GM23338 (cell line): Measurements from ENCODE around the gene ABCD3. TPM values are rescaled to one million over a fixed set of nuclear protein-coding genes. Genes with fewer than 3 reads are reported as not detected.

Source experiments
- ATAC-seq: fragments of 200-7000 bp; cut with Tn5 transposase; 3 replicates; pipeline ENCODE4 v1.9.1; 2020
- DNase-seq: peaks from one replicate; pipeline ENCODE4 v3.0.0-alpha.2; 2015; ENCODE audit warnings: low spot score
- H2AFZ ChIP-seq: fragments of 200-600 bp; sonication (generic); 2 replicates; pipeline ENCODE4 v1.8.0; 2016; ENCODE audit warnings: antibody characterized with exemption, mild to moderate bottlenecking, moderate library complexity
- H3F3A ChIP-seq: fragments of 200-600 bp; sonication (generic); replicated peaks from 2 replicates; pipeline ENCODE4 v1.8.0; 2017; ENCODE audit warnings: antibody characterized with exemption, mixed run types, low read depth
- H3K27ac ChIP-seq: fragments of 200-600 bp; sonication (generic); 2 replicates; pipeline ENCODE4 v1.6.1; 2016; ENCODE audit warnings: low read depth
- H3K27me3 ChIP-seq: fragments of 200-600 bp; sonication (generic); 2 replicates; pipeline ENCODE4 v1.8.0; 2016; ENCODE audit warnings: mild to moderate bottlenecking, mixed run types, moderate library complexity; ENCODE audit not compliant: insufficient read depth
- H3K36me3 ChIP-seq: fragments of 200-600 bp; sonication (generic); 2 replicates; pipeline ENCODE4 v1.8.0; 2016; ENCODE audit warnings: mild to moderate bottlenecking; ENCODE audit not compliant: insufficient read depth
- H3K4me1 ChIP-seq: fragments of 200-600 bp; sonication (generic); 2 replicates; pipeline ENCODE4 v1.8.0; 2016; ENCODE audit warnings: mild to moderate bottlenecking, moderate library complexity; ENCODE audit not compliant: insufficient read depth
- H3K4me2 ChIP-seq: fragments of 200-600 bp; sonication (generic); 2 replicates; pipeline ENCODE4 v1.7.1; 2017; ENCODE audit warnings: mixed run types
- H3K4me3 ChIP-seq: fragments of 200-600 bp; sonication (generic); 2 replicates; pipeline ENCODE4 v1.6.1; 2016; ENCODE audit warnings: mixed run types
- H3K79me2 ChIP-seq: fragments of 200-600 bp; sonication (generic); replicated peaks from 2 replicates; pipeline ENCODE4 v1.8.0; 2017; ENCODE audit warnings: mild to moderate bottlenecking; ENCODE audit not compliant: insufficient read depth
- H3K9me2 ChIP-seq: fragments of 200-600 bp; sonication (generic); 2 replicates; pipeline ENCODE4 v1.8.0; 2017; ENCODE audit not compliant: insufficient read depth
- H4K20me1 ChIP-seq: fragments of 200-600 bp; sonication (generic); replicated peaks from 2 replicates; pipeline ENCODE4 v1.8.0; 2017; ENCODE audit warnings: mild to moderate bottlenecking; ENCODE audit not compliant: insufficient read depth
- H3K27ac Mint-ChIP-seq: 2 replicates; pipeline ENCODE4 v1.8.0; 2020; ENCODE audit warnings: inconsistent platforms, mild to moderate bottlenecking, moderate library complexity, mixed read lengths
- H3K27me3 Mint-ChIP-seq: 3 replicates; pipeline ENCODE4 v1.8.0; 2022; ENCODE audit warnings: low read depth, mild to moderate bottlenecking, moderate library complexity, mixed read lengths, inconsistent platforms; ENCODE audit not compliant: insufficient read depth, poor library complexity
- H3K36me3 Mint-ChIP-seq: 3 replicates; pipeline ENCODE4 v1.8.0; 2021; ENCODE audit warnings: low read depth, mild to moderate bottlenecking, inconsistent platforms, moderate library complexity, mixed read lengths
- H3K4me1 Mint-ChIP-seq: 3 replicates; pipeline ENCODE4 v1.8.0; 2020; ENCODE audit warnings: mild to moderate bottlenecking, inconsistent platforms, mixed read lengths
- H3K4me3 Mint-ChIP-seq: 3 replicates; pipeline ENCODE4 v1.8.0; 2021; ENCODE audit warnings: moderate library complexity, mild to moderate bottlenecking, inconsistent platforms, mixed read lengths
- H3K9me3 Mint-ChIP-seq: 3 replicates; pipeline ENCODE4 v1.8.0; 2020; ENCODE audit warnings: moderate library complexity, mild to moderate bottlenecking, inconsistent platforms, mixed read lengths
- CREB1 ChIP-seq: fragments of 250-450 bp; sonication (Bioruptor Pico); IDR thresholded peaks from 2 replicates; pipeline ENCODE4 v1.5.0; 2020; ENCODE audit warnings: low read depth, mild to moderate bottlenecking, moderate library complexity
- EZH2 ChIP-seq: fragments of 200-600 bp; sonication (generic); IDR thresholded peaks from one replicate; pipeline ENCODE4 v1.8.0; 2017; ENCODE audit warnings: antibody characterized with exemption, mild to moderate bottlenecking, low read depth; ENCODE audit not compliant: unreplicated experiment
- EZH2phosphoT487 ChIP-seq: fragments of 200-600 bp; sonication (generic); IDR thresholded peaks from one replicate; pipeline ENCODE4 v1.8.1; 2018; ENCODE audit warnings: antibody characterized with exemption; ENCODE audit not compliant: unreplicated experiment
- JUNB ChIP-seq: IDR thresholded peaks from one replicate; pipeline ENCODE4 v1.6.1; 2016; ENCODE audit warnings: antibody characterized with exemption; ENCODE audit not compliant: unreplicated experiment
- NANOG ChIP-seq: IDR thresholded peaks from 2 replicates; pipeline ENCODE4 v1.6.1; 2016; ENCODE audit warnings: antibody characterized with exemption, borderline replicate concordance
- POLR2AphosphoS5 ChIP-seq: IDR thresholded peaks from 2 replicates; pipeline ENCODE4 v1.6.1; 2016; ENCODE audit warnings: antibody characterized with exemption, low read depth
- STAT1 ChIP-seq: IDR thresholded peaks from one replicate; pipeline ENCODE4 v1.6.1; 2016; ENCODE audit warnings: antibody characterized with exemption; ENCODE audit not compliant: unreplicated experiment
- ZNF114 ChIP-seq: fragments of 250-450 bp; sonication (Bioruptor Pico); IDR thresholded peaks from 2 replicates; pipeline ENCODE4 v1.5.0; 2020; ENCODE audit warnings: mild to moderate bottlenecking, moderate library complexity
- ZNF331 ChIP-seq: fragments of 250-450 bp; sonication (Bioruptor Pico); IDR thresholded peaks from 2 replicates; pipeline ENCODE4 v1.5.0; 2020; ENCODE audit warnings: low read depth, mild to moderate bottlenecking, moderate library complexity
- polyA plus RNA-seq: library from polyadenylated mRNA; unstranded; fragments of >200 nt; fragmentation: Nextera tagmentation; extraction: Ambion mirVana; gene quantifications from 2 replicates; pipeline ENCODE4 v1.2.1, GENCODE V29; 2016
- total RNA-seq: library from RNA; depleted of rRNA; stranded (reverse); fragments of >200 nt; shearing (Covaris generic); gene quantifications from 2 replicates; pipeline ENCODE4 v1.2.3, GENCODE V29; 2014
- TF ChIP-seq, protein P1 (sequence below): IDR thresholded peaks from one replicate; pipeline ENCODE4 v1.6.1; 2018; ENCODE audit warnings: antibody characterized with exemption; ENCODE audit not compliant: unreplicated experiment
- TF ChIP-seq, protein P2 (sequence below), 2 experiments: fragments of 200-600 bp in 1 of 2; sonication (generic) in 1 of 2; conservative IDR thresholded peaks; 2 replicates each; pipeline versions ENCODE4 v1.5.1 to v1.6.1; 2016 to 2017; ENCODE audit warnings: antibody characterized with exemption in 2 of 2, low read depth in 2 of 2, mild to moderate bottlenecking in 2 of 2, moderate library complexity in 1 of 2
- TF ChIP-seq, protein P3 (sequence below): IDR thresholded peaks from 2 replicates; pipeline ENCODE4 v1.6.1; 2016; ENCODE audit warnings: antibody characterized with exemption
- TF ChIP-seq, protein P4 (sequence below): fragments of 250-450 bp; sonication (Bioruptor Pico); IDR thresholded peaks from 2 replicates; pipeline ENCODE4 v1.5.0; 2020; ENCODE audit warnings: mild to moderate bottlenecking, moderate library complexity

ABCD3 gene
- total and polyA plus RNA-seq, 2 experiments from 2014 or later, result 12.3 to 24.0 TPM

DNA sequence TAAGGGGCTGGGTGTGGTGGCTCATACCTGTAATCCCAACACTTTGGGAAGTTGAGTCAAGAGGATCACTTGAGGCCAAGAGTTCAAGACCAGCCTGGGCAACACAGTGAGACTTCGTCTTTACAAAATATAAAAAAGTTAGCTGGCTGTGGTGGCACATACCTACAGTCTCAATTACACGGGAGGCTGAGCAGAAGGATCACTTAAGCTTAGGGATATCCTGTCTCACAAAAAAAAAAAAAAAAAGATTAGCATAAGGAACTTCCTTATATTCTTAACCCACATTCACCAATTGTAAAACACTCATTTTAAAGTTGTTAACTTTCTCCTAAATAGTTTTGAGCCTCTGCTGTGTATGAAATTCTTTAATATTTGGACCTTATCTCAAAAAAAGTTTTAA is 53.1 kb downstream of the ABCD3 start:
- H3K79me2 ChIP-seq, result no peaks in the 10 kb centered on the region
- no peak overlapping the region for H3K27ac ChIP-seq
- Mint-ChIP-seq H3K36me3 (no peaks in the 10 kb centered on the region), H3K4me3 (no peak overlapping the region), H3K9me3 (no peaks in the 10 kb centered on the region), H3K4me1 (no peaks in the 10 kb centered on the region; the same call in 2 of the 3 replicates), H3K27ac (no peak overlapping the region), H3K27me3 (no peaks in the 10 kb centered on the region)
- H2AFZ ChIP-seq, result no peak overlapping the region
- H3K4me2 ChIP-seq, result no peak overlapping the region
- H3F3A ChIP-seq, result no peaks in the 10 kb centered on the region
- H3K4me1 ChIP-seq, result no peaks in the 10 kb centered on the region
- H3K4me3 ChIP-seq, result no peak overlapping the region
- no peaks in the 10 kb centered on the region for H3K9me2 ChIP-seq
- no peaks in the 10 kb centered on the region for H4K20me1 ChIP-seq
- TF ChIP-seq ZNF331 (no peak), ZNF114 (CRISPR knock-in tag) (no peak), POLR2AphosphoS5 (no peak), JUNB (no peak), CREB1 (no peak), EZH2phosphoT487 (no peak), STAT1 (no peak), EZH2 (no peak), NANOG (no peak)
- TF ChIP-seq, protein P1, sequence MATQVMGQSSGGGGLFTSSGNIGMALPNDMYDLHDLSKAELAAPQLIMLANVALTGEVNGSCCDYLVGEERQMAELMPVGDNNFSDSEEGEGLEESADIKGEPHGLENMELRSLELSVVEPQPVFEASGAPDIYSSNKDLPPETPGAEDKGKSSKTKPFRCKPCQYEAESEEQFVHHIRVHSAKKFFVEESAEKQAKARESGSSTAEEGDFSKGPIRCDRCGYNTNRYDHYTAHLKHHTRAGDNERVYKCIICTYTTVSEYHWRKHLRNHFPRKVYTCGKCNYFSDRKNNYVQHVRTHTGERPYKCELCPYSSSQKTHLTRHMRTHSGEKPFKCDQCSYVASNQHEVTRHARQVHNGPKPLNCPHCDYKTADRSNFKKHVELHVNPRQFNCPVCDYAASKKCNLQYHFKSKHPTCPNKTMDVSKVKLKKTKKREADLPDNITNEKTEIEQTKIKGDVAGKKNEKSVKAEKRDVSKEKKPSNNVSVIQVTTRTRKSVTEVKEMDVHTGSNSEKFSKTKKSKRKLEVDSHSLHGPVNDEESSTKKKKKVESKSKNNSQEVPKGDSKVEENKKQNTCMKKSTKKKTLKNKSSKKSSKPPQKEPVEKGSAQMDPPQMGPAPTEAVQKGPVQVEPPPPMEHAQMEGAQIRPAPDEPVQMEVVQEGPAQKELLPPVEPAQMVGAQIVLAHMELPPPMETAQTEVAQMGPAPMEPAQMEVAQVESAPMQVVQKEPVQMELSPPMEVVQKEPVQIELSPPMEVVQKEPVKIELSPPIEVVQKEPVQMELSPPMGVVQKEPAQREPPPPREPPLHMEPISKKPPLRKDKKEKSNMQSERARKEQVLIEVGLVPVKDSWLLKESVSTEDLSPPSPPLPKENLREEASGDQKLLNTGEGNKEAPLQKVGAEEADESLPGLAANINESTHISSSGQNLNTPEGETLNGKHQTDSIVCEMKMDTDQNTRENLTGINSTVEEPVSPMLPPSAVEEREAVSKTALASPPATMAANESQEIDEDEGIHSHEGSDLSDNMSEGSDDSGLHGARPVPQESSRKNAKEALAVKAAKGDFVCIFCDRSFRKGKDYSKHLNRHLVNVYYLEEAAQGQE, result no peak
- TF ChIP-seq, protein P2, sequence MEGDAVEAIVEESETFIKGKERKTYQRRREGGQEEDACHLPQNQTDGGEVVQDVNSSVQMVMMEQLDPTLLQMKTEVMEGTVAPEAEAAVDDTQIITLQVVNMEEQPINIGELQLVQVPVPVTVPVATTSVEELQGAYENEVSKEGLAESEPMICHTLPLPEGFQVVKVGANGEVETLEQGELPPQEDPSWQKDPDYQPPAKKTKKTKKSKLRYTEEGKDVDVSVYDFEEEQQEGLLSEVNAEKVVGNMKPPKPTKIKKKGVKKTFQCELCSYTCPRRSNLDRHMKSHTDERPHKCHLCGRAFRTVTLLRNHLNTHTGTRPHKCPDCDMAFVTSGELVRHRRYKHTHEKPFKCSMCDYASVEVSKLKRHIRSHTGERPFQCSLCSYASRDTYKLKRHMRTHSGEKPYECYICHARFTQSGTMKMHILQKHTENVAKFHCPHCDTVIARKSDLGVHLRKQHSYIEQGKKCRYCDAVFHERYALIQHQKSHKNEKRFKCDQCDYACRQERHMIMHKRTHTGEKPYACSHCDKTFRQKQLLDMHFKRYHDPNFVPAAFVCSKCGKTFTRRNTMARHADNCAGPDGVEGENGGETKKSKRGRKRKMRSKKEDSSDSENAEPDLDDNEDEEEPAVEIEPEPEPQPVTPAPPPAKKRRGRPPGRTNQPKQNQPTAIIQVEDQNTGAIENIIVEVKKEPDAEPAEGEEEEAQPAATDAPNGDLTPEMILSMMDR (conservative IDR thresholded peaks at IDR 0.05; ENCODE audit: low read depth in 2 of 2), result no peak
- TF ChIP-seq, protein P3, sequence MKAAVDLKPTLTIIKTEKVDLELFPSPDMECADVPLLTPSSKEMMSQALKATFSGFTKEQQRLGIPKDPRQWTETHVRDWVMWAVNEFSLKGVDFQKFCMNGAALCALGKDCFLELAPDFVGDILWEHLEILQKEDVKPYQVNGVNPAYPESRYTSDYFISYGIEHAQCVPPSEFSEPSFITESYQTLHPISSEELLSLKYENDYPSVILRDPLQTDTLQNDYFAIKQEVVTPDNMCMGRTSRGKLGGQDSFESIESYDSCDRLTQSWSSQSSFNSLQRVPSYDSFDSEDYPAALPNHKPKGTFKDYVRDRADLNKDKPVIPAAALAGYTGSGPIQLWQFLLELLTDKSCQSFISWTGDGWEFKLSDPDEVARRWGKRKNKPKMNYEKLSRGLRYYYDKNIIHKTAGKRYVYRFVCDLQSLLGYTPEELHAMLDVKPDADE, result no peak
- TF ChIP-seq, protein P4, sequence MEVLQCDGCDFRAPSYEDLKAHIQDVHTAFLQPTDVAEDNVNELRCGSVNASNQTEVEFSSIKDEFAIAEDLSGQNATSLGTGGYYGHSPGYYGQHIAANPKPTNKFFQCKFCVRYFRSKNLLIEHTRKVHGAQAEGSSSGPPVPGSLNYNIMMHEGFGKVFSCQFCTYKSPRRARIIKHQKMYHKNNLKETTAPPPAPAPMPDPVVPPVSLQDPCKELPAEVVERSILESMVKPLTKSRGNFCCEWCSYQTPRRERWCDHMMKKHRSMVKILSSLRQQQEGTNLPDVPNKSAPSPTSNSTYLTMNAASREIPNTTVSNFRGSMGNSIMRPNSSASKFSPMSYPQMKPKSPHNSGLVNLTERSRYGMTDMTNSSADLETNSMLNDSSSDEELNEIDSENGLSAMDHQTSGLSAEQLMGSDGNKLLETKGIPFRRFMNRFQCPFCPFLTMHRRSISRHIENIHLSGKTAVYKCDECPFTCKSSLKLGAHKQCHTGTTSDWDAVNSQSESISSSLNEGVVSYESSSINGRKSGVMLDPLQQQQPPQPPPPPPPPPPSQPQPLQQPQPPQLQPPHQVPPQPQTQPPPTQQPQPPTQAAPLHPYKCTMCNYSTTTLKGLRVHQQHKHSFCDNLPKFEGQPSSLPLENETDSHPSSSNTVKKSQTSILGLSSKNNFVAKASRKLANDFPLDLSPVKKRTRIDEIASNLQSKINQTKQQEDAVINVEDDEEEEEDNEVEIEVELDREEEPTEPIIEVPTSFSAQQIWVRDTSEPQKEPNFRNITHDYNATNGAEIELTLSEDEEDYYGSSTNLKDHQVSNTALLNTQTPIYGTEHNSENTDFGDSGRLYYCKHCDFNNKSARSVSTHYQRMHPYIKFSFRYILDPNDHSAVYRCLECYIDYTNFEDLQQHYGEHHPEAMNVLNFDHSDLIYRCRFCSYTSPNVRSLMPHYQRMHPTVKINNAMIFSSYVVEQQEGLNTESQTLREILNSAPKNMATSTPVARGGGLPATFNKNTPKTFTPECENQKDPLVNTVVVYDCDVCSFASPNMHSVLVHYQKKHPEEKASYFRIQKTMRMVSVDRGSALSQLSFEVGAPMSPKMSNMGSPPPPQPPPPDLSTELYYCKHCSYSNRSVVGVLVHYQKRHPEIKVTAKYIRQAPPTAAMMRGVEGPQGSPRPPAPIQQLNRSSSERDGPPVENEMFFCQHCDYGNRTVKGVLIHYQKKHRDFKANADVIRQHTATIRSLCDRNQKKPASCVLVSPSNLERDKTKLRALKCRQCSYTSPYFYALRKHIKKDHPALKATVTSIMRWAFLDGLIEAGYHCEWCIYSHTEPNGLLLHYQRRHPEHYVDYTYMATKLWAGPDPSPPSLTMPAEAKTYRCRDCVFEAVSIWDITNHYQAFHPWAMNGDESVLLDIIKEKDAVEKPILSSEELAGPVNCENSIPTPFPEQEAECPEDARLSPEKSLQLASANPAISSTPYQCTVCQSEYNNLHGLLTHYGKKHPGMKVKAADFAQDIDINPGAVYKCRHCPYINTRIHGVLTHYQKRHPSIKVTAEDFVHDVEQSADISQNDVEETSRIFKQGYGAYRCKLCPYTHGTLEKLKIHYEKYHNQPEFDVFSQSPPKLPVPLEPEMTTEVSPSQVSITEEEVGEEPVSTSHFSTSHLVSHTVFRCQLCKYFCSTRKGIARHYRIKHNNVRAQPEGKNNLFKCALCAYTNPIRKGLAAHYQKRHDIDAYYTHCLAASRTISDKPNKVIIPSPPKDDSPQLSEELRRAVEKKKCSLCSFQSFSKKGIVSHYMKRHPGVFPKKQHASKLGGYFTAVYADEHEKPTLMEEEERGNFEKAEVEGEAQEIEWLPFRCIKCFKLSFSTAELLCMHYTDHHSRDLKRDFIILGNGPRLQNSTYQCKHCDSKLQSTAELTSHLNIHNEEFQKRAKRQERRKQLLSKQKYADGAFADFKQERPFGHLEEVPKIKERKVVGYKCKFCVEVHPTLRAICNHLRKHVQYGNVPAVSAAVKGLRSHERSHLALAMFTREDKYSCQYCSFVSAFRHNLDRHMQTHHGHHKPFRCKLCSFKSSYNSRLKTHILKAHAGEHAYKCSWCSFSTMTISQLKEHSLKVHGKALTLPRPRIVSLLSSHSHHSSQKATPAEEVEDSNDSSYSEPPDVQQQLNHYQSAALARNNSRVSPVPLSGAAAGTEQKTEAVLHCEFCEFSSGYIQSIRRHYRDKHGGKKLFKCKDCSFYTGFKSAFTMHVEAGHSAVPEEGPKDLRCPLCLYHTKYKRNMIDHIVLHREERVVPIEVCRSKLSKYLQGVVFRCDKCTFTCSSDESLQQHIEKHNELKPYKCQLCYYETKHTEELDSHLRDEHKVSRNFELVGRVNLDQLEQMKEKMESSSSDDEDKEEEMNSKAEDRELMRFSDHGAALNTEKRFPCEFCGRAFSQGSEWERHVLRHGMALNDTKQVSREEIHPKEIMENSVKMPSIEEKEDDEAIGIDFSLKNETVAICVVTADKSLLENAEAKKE (CRISPR knock-in tag), result no peak
- DNase-seq (no peak), ATAC-seq (no peak)
- no peaks in the 10 kb centered on the region for H3K36me3 ChIP-seq
- no peaks in the 10 kb centered on the region for H3K27me3 ChIP-seq
